GM10847 (cell line): ENCODE results near the gene SLC12A7.

Source experiments
- POLR2A ChIP-seq: IDR thresholded peaks from 2 replicates; pipeline ENCODE4 v1.6.1; 2011; ENCODE audit not compliant: insufficient read length; ENCODE audit errors: extremely low read depth

The SLC12A7 gene

GRCh38 chr5:1107167-1108022, 4.5 kb downstream of the SLC12A7 start:
- TF ChIP-seq POLR2A: no peak

- TF ChIP-seq POLR2A: no peak
These were observed 5.3 kb downstream of the SLC12A7 start for GRCh38 chr5:1106385-1107166.

- no peak for TF ChIP-seq POLR2A
These were observed 6.3 kb downstream of the SLC12A7 start for GRCh38 chr5:1105350-1106265.

GRCh38 chr5:1104327-1105006, 7.4 kb downstream of the SLC12A7 start:
- no peak for TF ChIP-seq POLR2A

GRCh38 chr5:1103505-1104326, 8.1 kb downstream of the SLC12A7 start:
- no peak for TF ChIP-seq POLR2A

GRCh38 chr5:1103093-1103492, 8.8 kb downstream of the SLC12A7 start:
- no peak for TF ChIP-seq POLR2A

GRCh38 chr5:1101961-1102713, 9.7 kb downstream of the SLC12A7 start:
- TF ChIP-seq POLR2A: no peak

GRCh38 chr5:1100664-1101574, 10.9 kb downstream of the SLC12A7 start:
- TF ChIP-seq POLR2A: no peak

- no peak for TF ChIP-seq POLR2A
These were observed 11.8 kb downstream of the SLC12A7 start for GRCh38 chr5:1099926-1100663.

- no peak for TF ChIP-seq POLR2A
These were observed 12.8 kb downstream of the SLC12A7 start for GRCh38 chr5:1098986-1099597.

GRCh38 chr5:1097381-1097987, 14.4 kb downstream of the SLC12A7 start:
- TF ChIP-seq POLR2A: no peak
